HG03457 (cell line): ENCODE results near the gene AGFG1.

Experiments used
- ATAC-seq: cut with Tn5 transposase; IDR thresholded peaks from one replicate; pipeline ENCODE4 v1.9.1; 2021; ENCODE audit warnings: moderate number of reproducible peaks; ENCODE audit not compliant: unreplicated experiment

AGFG1 gene

DNA sequence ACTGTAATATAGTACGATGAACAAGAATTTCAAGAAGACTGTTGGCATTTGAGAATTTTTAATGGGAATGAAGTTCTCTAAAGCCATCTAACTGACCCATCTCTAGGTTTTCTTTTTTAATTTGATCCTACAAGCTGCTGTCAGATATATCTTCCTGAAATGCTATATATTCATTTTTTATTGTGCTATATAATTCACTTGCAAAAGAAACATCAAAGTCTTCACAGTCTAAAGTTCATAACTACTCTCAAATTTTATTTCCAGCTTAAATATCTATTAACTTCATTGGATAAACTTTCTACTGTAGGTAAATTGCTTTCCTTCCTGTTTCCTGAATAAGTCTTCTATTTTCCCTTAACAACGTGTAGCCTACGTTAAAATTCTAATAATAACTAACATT, 130.4 kb downstream of the AGFG1 start:
- ATAC-seq = no peak

DNA sequence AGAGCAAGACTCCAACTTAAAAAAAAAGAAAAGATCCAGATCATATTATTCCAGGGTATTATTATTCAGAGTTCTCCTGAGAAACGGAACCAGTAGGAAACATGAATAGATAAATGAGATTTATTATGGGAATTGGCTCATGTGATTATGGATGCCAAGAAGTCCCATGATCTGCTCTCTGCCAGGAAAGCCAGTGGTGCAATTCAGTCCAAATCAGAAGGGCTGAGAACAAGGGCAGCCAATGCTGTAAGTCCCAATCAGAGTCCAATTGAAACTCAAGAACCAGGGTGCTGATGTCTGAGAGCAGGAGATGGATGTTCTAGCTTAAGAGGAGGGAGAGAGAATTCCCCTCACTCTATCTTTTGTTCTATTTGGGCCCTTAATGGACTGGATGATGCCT, 134.5 kb downstream of the AGFG1 start:
- ATAC-seq = no peak

DNA sequence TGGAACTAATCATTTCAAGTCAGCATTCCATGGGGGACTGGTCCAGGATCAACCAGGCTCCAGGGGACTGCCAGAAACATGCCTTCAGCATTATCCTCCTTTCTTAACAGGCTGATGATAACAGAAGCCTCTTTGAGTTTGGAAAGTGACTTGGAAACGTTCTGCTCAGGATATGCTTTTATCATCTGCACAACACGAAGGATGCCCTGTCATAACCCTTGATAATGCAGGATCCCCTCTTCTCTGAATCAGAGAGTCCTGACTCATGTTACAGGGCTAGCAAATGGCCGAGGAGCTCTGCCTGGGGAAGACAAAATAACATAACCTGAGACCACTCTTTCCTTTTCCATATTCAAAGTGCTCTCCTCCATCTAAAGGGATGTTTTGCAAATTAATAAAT, 136.0 kb downstream of the AGFG1 start:
- ATAC-seq = no peak

DNA sequence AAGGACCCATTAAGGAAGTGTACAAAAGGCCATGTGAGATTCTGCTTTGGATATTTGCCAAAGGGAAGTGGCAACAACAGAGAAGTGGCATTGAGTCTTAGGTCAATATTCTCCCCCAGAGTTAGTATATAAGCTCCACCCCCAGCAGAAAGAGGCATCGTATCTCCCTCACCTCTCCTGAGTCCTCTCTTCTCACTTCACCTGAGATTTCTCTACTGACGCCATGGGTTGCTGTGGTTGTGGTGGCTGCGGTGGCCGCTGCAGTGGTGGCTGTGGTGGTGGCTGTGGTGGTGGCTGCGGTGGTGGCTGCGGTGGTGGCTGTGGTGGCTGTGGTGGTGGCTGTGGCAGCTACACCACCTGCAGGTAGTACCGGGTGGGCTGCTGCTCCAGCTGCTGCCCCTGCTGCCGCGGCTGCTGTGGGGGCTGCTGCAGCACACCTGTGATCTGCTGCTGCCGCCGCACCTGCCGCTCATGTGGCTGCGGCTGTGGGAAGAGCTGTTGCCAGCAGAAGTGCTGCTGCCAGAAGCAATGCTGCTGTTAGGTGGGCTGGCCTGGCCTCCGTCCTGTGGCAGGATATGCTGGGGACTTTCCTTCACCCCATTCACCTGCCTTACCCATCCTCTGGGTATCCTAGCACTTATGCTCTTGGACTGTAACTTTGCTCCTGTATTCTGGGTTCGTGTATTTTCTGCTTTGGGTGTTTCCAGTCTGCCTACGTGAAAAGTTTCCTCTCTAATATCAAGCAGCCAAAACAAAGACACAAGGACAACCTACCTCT, 136.8 kb downstream of the AGFG1 start:
- ATAC-seq = no peak

DNA sequence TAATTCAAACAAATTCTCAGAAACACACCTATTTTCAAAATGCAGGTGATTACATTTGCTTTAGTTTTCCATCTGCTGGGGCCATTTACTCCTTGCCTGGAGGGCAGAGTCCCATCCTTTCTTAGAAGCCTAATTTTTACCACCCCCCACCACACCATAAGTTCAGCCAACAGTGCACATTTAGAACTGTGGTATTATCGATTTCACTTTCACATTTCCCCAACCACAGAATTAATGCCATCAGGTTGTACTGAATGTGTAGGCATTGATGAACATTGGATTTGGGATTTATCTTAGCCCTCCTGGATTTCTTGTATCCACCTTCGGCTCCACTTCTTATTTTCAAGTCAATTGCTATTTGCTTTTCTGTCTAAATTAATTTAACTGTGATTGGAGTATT, 138.2 kb downstream of the AGFG1 start:
- no peak for ATAC-seq
